ENCODE results near the gene TSC22D1.

TSC22D1 gene

DNA sequence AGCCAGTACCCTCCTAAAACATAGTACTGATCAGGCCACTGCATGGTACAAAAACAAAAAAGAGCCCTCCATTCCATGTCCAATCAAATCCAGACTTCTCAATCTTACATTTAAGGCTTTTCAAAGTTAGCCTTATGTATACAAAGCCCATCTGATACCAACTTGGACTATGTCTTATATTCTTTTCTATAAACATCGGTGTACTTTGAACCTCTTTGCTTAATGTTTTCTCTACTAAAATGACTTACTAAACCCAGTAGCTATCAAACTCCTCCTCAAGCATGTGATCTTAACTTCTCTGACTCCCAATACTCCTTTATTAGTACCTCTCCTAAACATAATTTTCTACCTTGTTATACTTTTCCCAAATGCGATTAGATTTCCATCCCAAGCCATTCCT is 14.8 kb downstream of the TSC22D1 start:
- TF ChIP-seq, protein P1, sequence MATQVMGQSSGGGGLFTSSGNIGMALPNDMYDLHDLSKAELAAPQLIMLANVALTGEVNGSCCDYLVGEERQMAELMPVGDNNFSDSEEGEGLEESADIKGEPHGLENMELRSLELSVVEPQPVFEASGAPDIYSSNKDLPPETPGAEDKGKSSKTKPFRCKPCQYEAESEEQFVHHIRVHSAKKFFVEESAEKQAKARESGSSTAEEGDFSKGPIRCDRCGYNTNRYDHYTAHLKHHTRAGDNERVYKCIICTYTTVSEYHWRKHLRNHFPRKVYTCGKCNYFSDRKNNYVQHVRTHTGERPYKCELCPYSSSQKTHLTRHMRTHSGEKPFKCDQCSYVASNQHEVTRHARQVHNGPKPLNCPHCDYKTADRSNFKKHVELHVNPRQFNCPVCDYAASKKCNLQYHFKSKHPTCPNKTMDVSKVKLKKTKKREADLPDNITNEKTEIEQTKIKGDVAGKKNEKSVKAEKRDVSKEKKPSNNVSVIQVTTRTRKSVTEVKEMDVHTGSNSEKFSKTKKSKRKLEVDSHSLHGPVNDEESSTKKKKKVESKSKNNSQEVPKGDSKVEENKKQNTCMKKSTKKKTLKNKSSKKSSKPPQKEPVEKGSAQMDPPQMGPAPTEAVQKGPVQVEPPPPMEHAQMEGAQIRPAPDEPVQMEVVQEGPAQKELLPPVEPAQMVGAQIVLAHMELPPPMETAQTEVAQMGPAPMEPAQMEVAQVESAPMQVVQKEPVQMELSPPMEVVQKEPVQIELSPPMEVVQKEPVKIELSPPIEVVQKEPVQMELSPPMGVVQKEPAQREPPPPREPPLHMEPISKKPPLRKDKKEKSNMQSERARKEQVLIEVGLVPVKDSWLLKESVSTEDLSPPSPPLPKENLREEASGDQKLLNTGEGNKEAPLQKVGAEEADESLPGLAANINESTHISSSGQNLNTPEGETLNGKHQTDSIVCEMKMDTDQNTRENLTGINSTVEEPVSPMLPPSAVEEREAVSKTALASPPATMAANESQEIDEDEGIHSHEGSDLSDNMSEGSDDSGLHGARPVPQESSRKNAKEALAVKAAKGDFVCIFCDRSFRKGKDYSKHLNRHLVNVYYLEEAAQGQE (IDR thresholded peaks at IDR 0.05; ENCODE audit: insufficient read depth in 1 of 2, low read depth in 2 of 2, low read length in 2 of 2), result no peak
- TF ChIP-seq SIN3A (IDR thresholded peaks at IDR 0.05; ENCODE audit: borderline replicate concordance, insufficient read depth, low read length) (no peak), FOXP2 (optimal IDR thresholded peaks at IDR 0.05; ENCODE audit: borderline replicate concordance, extremely low read depth, extremely low read length, insufficient read depth) (no peak), POLR2AphosphoS5 (IDR thresholded peaks at IDR 0.05; ENCODE audit: low read depth, low read length) (no peak), TAF1 (IDR thresholded peaks at IDR 0.05; ENCODE audit: borderline replicate concordance, insufficient read depth, low read length) (no peak)

GRCh38 chr13:44557986-44558385 is 18.1 kb downstream of the TSC22D1 start:
- TF ChIP-seq FOXP2 (optimal IDR thresholded peaks at IDR 0.05; ENCODE audit: borderline replicate concordance, extremely low read depth, extremely low read length, insufficient read depth) (no peak), TAF1 (IDR thresholded peaks at IDR 0.05; ENCODE audit: borderline replicate concordance, insufficient read depth, low read length) (no peak), SIN3A (IDR thresholded peaks at IDR 0.05; ENCODE audit: borderline replicate concordance, insufficient read depth, low read length) (no peak), POLR2AphosphoS5 (IDR thresholded peaks at IDR 0.05; ENCODE audit: low read depth, low read length) (no peak)
- TF ChIP-seq, protein P1 (IDR thresholded peaks at IDR 0.05; ENCODE audit: insufficient read depth in 1 of 2, low read depth in 2 of 2, low read length in 2 of 2), result no peak

DNA sequence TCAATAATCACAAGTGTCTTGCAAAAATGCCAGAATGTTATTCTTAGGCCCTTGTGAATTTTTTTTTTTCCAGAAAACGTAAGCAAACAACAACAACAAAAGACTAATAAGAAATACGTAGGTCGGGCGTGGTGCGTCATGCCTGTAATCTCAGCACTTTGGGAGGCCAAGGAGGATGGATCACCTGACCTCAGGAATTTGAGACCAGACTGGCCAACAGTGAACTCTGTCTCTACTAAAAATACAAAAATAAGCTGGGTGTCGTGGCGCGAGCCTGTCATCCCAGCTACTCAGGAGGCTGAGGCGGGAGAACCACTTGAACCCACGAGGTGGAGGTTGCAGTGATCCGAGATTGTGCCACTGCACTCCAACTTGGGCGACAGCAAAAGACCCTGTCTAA is 20.9 kb downstream of the TSC22D1 start:
- TF ChIP-seq POLR2AphosphoS5 (IDR thresholded peaks at IDR 0.05; ENCODE audit: low read depth, low read length), result no peak

- TF ChIP-seq TAF1 (IDR thresholded peaks at IDR 0.05; ENCODE audit: borderline replicate concordance, insufficient read depth, low read length) (no peak), POLR2AphosphoS5 (IDR thresholded peaks at IDR 0.05; ENCODE audit: low read depth, low read length) (no peak), SIN3A (IDR thresholded peaks at IDR 0.05; ENCODE audit: borderline replicate concordance, insufficient read depth, low read length) (no peak), FOXP2 (optimal IDR thresholded peaks at IDR 0.05; ENCODE audit: borderline replicate concordance, extremely low read depth, extremely low read length, insufficient read depth) (no peak)
- TF ChIP-seq, protein P1 (IDR thresholded peaks at IDR 0.05; ENCODE audit: insufficient read depth in 1 of 2, low read depth in 2 of 2, low read length in 2 of 2), result no peak
Measured at GRCh38 chr13:44549476-44549875, 26.7 kb downstream of the TSC22D1 start.

DNA sequence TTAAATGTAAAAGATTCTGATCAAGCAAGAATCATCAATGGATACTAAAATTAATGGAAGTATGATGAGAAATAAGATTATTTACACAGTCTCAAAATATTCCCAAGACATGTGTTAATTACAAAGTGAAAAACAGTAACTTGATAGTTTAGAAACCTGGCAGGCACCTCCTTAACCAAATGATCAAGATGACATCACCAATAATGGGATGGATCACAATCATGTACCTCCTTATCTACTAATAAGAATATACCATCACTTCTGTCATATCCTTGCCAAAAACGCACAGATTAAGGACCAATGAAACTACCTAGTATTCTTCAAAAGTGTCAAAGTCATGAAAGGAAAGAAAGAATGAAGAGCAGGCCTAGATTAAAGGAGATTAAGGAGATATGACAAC is 30.0 kb downstream of the TSC22D1 start:
- no peak for TF ChIP-seq SIN3A (IDR thresholded peaks at IDR 0.05; ENCODE audit: borderline replicate concordance, insufficient read depth, low read length)
- TF ChIP-seq, protein P1 (IDR thresholded peaks at IDR 0.05; ENCODE audit: insufficient read depth in 1 of 2, low read depth in 2 of 2, low read length in 2 of 2), result no peak
- no peak for TF ChIP-seq FOXP2 (optimal IDR thresholded peaks at IDR 0.05; ENCODE audit: borderline replicate concordance, extremely low read depth, extremely low read length, insufficient read depth)
- no peak for TF ChIP-seq POLR2AphosphoS5 (IDR thresholded peaks at IDR 0.05; ENCODE audit: low read depth, low read length)
- TF ChIP-seq TAF1 (IDR thresholded peaks at IDR 0.05; ENCODE audit: borderline replicate concordance, insufficient read depth, low read length), result no peak

Measured in PFSK-1 (cell line).